Karpas-422 (cell line): ENCODE measurements around the gene CTDSPL2. TPM values are rescaled to one million over a fixed set of nuclear protein-coding genes. Genes with fewer than 3 reads are reported as not detected.
"Not testable (repeated sequence)": the region's sequence is repeated elsewhere in the genome, so short reads cannot be mapped to it uniquely, and the experiment has no call there.

Source experiments
- DNase-seq: peaks from one replicate; pipeline ENCODE4 v3.0.0-alpha.2; 2015
- H2AFZ ChIP-seq: fragments of 200-600 bp; sonication (generic); 2 replicates; pipeline ENCODE4 v1.6.1; 2014; ENCODE audit warnings: antibody characterized with exemption, low read length, mixed read lengths
- H3K27ac ChIP-seq: fragments of 200-600 bp; sonication (generic); 2 replicates; pipeline ENCODE4 v1.5.1; 2014; ENCODE audit warnings: mild to moderate bottlenecking, low read length, moderate library complexity
- H3K27me3 ChIP-seq: fragments of 200-600 bp; sonication (generic); 2 replicates; pipeline ENCODE4 v1.6.1; 2014; ENCODE audit warnings: low read length, mixed read lengths
- H3K36me3 ChIP-seq: fragments of 200-600 bp; sonication (generic); 2 replicates; pipeline ENCODE4 v1.6.1; 2014; ENCODE audit warnings: low read length, mixed read lengths; ENCODE audit not compliant: insufficient read depth
- H3K4me1 ChIP-seq: fragments of 200-600 bp; sonication (generic); 2 replicates; pipeline ENCODE4 v1.6.1; 2014; ENCODE audit warnings: mild to moderate bottlenecking, low read length, mixed read lengths
- H3K4me2 ChIP-seq: fragments of 200-600 bp; sonication (generic); 2 replicates; pipeline ENCODE4 v1.6.1; 2014; ENCODE audit warnings: low read length, low read depth, mild to moderate bottlenecking; ENCODE audit not compliant: poor library complexity, severe bottlenecking
- H3K4me3 ChIP-seq: fragments of 200-600 bp; sonication (generic); 2 replicates; pipeline ENCODE4 v1.5.1; 2014; ENCODE audit warnings: mild to moderate bottlenecking, antibody characterized with exemption, low read length, mixed read lengths
- H3K79me2 ChIP-seq: fragments of 200-600 bp; sonication (generic); 2 replicates; pipeline ENCODE4 v1.6.1; 2014; ENCODE audit warnings: mild to moderate bottlenecking, low read length, mixed read lengths
- H3K9ac ChIP-seq: fragments of 200-600 bp; sonication (generic); 2 replicates; pipeline ENCODE4 v1.6.0; 2014; ENCODE audit warnings: low read length
- H3K9me2 ChIP-seq: fragments of 200-600 bp; sonication (generic), shearing (Covaris generic); replicated peaks from 2 replicates; pipeline ENCODE4 v1.6.0; 2014; ENCODE audit warnings: mild to moderate bottlenecking, low read length, moderate library complexity; ENCODE audit not compliant: insufficient read depth
- H3K9me3 ChIP-seq: fragments of 300-700, 200-600 bp; sonication (generic); 2 replicates; pipeline ENCODE4 v1.6.1; 2014; ENCODE audit warnings: low read length, mixed read lengths
- H4K20me1 ChIP-seq: fragments of 200-600 bp; sonication (generic); 2 replicates; pipeline ENCODE4 v1.6.1; 2014; ENCODE audit warnings: mild to moderate bottlenecking, antibody characterized with exemption, low read length, low read depth; ENCODE audit not compliant: insufficient read depth
- total RNA-seq: library from RNA; depleted of rRNA; stranded (reverse); fragments of >200 nt; shearing (Covaris generic); gene quantifications from 2 replicates; pipeline ENCODE4 v1.2.3, GENCODE V29; 2014; ENCODE audit warnings: low replicate concordance

Gene CTDSPL2
- total RNA-seq, 1 experiment from 2014 or later: 136 TPM

GRCh38 chr15:44549152-44549551, 121.7 kb downstream of the CTDSPL2 start:
- not testable (repeated sequence) for H3K27me3 ChIP-seq, H3K4me3 ChIP-seq, H3K9ac ChIP-seq, H3K27ac ChIP-seq, H3K9me3 ChIP-seq, DNase-seq, H2AFZ ChIP-seq, H3K4me2 ChIP-seq, H4K20me1 ChIP-seq, H3K9me2 ChIP-seq
- H3K36me3 ChIP-seq: peaks cover 33% of the 10 kb centered on the region
- peaks cover 28% of the 10 kb centered on the region for H3K4me1 ChIP-seq
- peaks cover 88% of the 10 kb centered on the region for H3K79me2 ChIP-seq

GRCh38 chr15:44550256-44550655, 122.8 kb downstream of the CTDSPL2 start:
- Histone ChIP-seq H4K20me1 (peaks cover 5% of the 10 kb centered on the region; the same call in 1 of the 2 replicates), H2AFZ (no peak overlapping the region), H3K36me3 (peaks cover 43% of the 10 kb centered on the region), H3K9me2 (no peaks in the 10 kb centered on the region), H3K27me3 (no peaks in the 10 kb centered on the region), H3K9ac (no peak overlapping the region), H3K27ac (no peak overlapping the region), H3K79me2 (peaks cover 88% of the 10 kb centered on the region), H3K4me2 (no peak overlapping the region), H3K4me3 (no peak overlapping the region), H3K4me1 (peaks cover 26% of the 10 kb centered on the region), H3K9me3 (no peaks in the 10 kb centered on the region)
- DNase-seq: peak; percentile 62

GRCh38 chr15:44550734-44551133, 123.3 kb downstream of the CTDSPL2 start:
- Histone ChIP-seq H3K27ac (peak overlapping the region; percentile 8; the same call in 1 of the 2 replicates), H3K79me2 (peaks cover 88% of the 10 kb centered on the region), H2AFZ (no peak overlapping the region), H3K9ac (no peak overlapping the region), H3K4me1 (peaks cover 21% of the 10 kb centered on the region), H4K20me1 (peaks cover 9% of the 10 kb centered on the region; the same call in 1 of the 2 replicates), H3K4me3 (no peak overlapping the region), H3K27me3 (no peaks in the 10 kb centered on the region), H3K4me2 (no peak overlapping the region), H3K9me3 (no peaks in the 10 kb centered on the region), H3K9me2 (no peaks in the 10 kb centered on the region), H3K36me3 (peaks cover 48% of the 10 kb centered on the region)
- peak; percentile 53 for DNase-seq

GRCh38 chr15:44554934-44555723, 127.7 kb downstream of the CTDSPL2 start:
- Histone ChIP-seq H3K79me2 (peaks cover 66% of the 10 kb centered on the region), H3K4me2 (no peak overlapping the region), H3K9me2 (no peaks in the 10 kb centered on the region), H4K20me1 (0 out of 2 replicates have a peak, but pooled peaks cover 5% of the 10 kb centered on the region), H3K36me3 (peaks cover 72% of the 10 kb centered on the region), H3K9me3 (no peaks in the 10 kb centered on the region), H3K4me1 (peaks cover 9% of the 10 kb centered on the region), H2AFZ (no peak overlapping the region), H3K9ac (no peak overlapping the region), H3K27me3 (no peaks in the 10 kb centered on the region), H3K4me3 (no peak overlapping the region), H3K27ac (no peak overlapping the region)
- DNase-seq: no peak

GRCh38 chr15:44560926-44561325, 133.5 kb downstream of the CTDSPL2 start:
- H4K20me1 ChIP-seq, H3K27me3 ChIP-seq, H3K27ac ChIP-seq, H3K4me3 ChIP-seq, DNase-seq, H2AFZ ChIP-seq, H3K4me2 ChIP-seq, H3K4me1 ChIP-seq, H3K9me3 ChIP-seq, H3K9me2 ChIP-seq, H3K9ac ChIP-seq: not testable (repeated sequence)
- Histone ChIP-seq H3K36me3 (peaks cover 75% of the 10 kb centered on the region), H3K79me2 (peaks cover 21% of the 10 kb centered on the region)

GRCh38 chr15:44565387-44566154, 138.1 kb downstream of the CTDSPL2 start:
- H3K9me2 ChIP-seq: no peaks in the 10 kb centered on the region
- H3K4me2 ChIP-seq: no peak overlapping the region
- no peaks in the 10 kb centered on the region for H3K4me1 ChIP-seq
- no peak overlapping the region for H3K4me3 ChIP-seq
- H3K79me2 ChIP-seq: no peaks in the 10 kb centered on the region
- no peak overlapping the region for H2AFZ ChIP-seq
- no peak for DNase-seq
- H3K9me3 ChIP-seq: no peaks in the 10 kb centered on the region
- no peak overlapping the region for H3K9ac ChIP-seq
- no peak overlapping the region for H3K27ac ChIP-seq
- 0 out of 2 replicates have a peak, but pooled peaks cover 5% of the 10 kb centered on the region for H4K20me1 ChIP-seq
- H3K27me3 ChIP-seq: no peaks in the 10 kb centered on the region
- peaks cover 52% of the 10 kb centered on the region for H3K36me3 ChIP-seq

GRCh38 chr15:44566155-44566540, 138.7 kb downstream of the CTDSPL2 start:
- no peaks in the 10 kb centered on the region for H3K27me3 ChIP-seq
- no peaks in the 10 kb centered on the region for H3K9me2 ChIP-seq

GRCh38 chr15:44568338-44568737, 140.9 kb downstream of the CTDSPL2 start:
- DNase-seq: no peak
- no peaks in the 10 kb centered on the region for H3K4me1 ChIP-seq
- H3K27me3 ChIP-seq: no peaks in the 10 kb centered on the region
- no peak overlapping the region for H3K4me2 ChIP-seq
- H3K9ac ChIP-seq: no peak overlapping the region
- no peaks in the 10 kb centered on the region for H3K79me2 ChIP-seq
- no peak overlapping the region for H3K4me3 ChIP-seq
- no peak overlapping the region for H2AFZ ChIP-seq
- no peaks in the 10 kb centered on the region for H3K9me3 ChIP-seq
- H4K20me1 ChIP-seq: 0 out of 2 replicates have a peak, but pooled peaks cover 5% of the 10 kb centered on the region
- H3K27ac ChIP-seq: no peak overlapping the region
- H3K36me3 ChIP-seq: peaks cover 39% of the 10 kb centered on the region
- H3K9me2 ChIP-seq: no peaks in the 10 kb centered on the region

More at GRCh38 chr15:44566155-44566540, 138.7 kb downstream of the CTDSPL2 start:
- Histone ChIP-seq H3K79me2 (no peaks in the 10 kb centered on the region), H2AFZ (no peak overlapping the region), H3K9me3 (no peaks in the 10 kb centered on the region), H3K4me3 (no peak overlapping the region), H3K4me1 (no peaks in the 10 kb centered on the region), H3K36me3 (peaks cover 48% of the 10 kb centered on the region), H4K20me1 (0 out of 2 replicates have a peak, but pooled peaks cover 5% of the 10 kb centered on the region), H3K27ac (no peak overlapping the region), H3K4me2 (no peak overlapping the region), H3K9ac (no peak overlapping the region)
- DNase-seq: no peak
